ENCODE data around the gene POLR3E. TPM values are rescaled to one million over a fixed set of nuclear protein-coding genes. Genes with fewer than 3 reads are reported as not detected.

Gene POLR3E
- total and polyA plus RNA-seq, 2 donors (not counting 1 experiment from before 2014, with no cell fraction given) = 97.1 to 98.4 TPM

DNA sequence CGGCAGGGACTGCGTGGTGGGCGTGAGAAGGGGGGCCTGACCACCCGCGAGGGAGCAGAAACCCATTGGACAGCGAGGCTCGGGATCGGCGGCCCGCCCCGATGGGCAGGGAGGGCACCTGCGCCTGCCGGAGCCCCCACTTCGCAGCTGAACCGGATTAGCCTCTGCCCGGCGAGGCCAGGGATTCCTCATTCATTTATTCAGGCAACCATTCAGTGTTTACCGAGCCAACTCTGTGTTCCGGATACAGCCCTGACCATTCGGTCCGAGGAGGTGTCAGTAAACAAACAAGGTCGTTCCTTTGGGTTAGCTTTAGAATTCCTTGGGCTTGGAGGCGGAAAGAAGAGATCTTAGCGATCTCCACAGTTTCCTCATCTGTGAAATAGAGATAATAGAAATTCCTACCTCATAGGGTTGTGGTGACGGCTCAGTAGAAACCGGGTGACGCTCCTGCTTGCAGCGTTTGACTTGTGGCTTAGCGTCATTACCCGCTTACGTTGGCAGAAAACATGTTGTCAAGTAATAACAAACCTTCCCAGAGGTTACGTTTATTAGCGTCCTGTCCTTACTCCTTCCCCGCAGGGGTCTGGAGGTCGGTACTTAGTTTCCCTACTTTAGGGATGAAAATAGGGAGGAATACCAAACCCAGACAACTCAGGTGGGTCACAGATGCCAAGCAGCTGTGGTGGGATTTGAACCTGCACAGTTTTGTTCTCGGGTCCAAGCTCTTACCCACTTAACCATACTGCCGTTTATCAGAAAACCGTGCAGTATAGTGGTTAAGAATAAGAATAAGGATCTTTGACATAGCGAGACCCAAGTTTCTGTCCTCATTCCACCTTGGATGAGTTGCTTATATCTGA, 893 bp downstream of the POLR3E start:
- H3K4me3 Mint-ChIP-seq = peak overlapping the region; percentile 91
- CTCF ChIA-PET = interaction anchor here (1.0 to 6.8 kb wide), 11 partner anchors 89 to 296 kb away, joined by 3 to 53 read pairs (median 6); partner anchors contain the start of gene EEF2K
- H3K4me1 Mint-ChIP-seq = peaks cover 42% of the 10 kb centered on the region
- ATAC-seq (ENCODE audit: low read depth) (no peak), DNase-seq (peak; percentile 87)
- Histone ChIP-seq H4K20me1 (ENCODE audit: control insufficient read depth, insufficient read depth, low read length, poor library complexity, severe bottlenecking) (peaks cover 39% of the 10 kb centered on the region), H3K4me1 (ENCODE audit: control insufficient read depth in 2 of 2, insufficient read depth in 2 of 2, low read length in 2 of 2) (peaks cover 18 to 35% of the 10 kb centered on the region in 2 donors), H3K79me2 (ENCODE audit: control insufficient read depth, insufficient read depth, low read length) (peaks cover 43% of the 10 kb centered on the region), H3K27me3 (replicated peaks in 1 of 4; ENCODE audit: control extremely low read depth in 1 of 4, control insufficient read depth in 3 of 4, insufficient read depth in 4 of 4, low read length in 3 of 4) (no peaks in the 10 kb centered on the region), H3K27ac (ENCODE audit: low read length in 2 of 2) (peak overlapping the region; percentile 93 to 94), H3K4me3 (ENCODE audit: control extremely low read depth in 1 of 5, extremely low read depth in 1 of 5, insufficient read depth in 1 of 5, low read depth in 2 of 5, low read length in 4 of 5) (peak overlapping the region; percentile 65 to 97 (median 86)), H3K9ac (ENCODE audit: low read length) (peak overlapping the region; percentile 84), H3K4me2 (replicated peaks; ENCODE audit: low read depth, low read length, poor library complexity, severe bottlenecking) (peak overlapping the region; percentile 83), H3K9me3 (ENCODE audit: control extremely low read depth in 1 of 3, control insufficient read depth in 2 of 3, insufficient read depth in 1 of 3, low read length in 2 of 3) (no peaks in the 10 kb centered on the region), H2AFZ (ENCODE audit: insufficient read depth, low read depth, low read length, poor library complexity, severe bottlenecking) (peak overlapping the region; percentile 80), H3K36me3 (replicated peaks in 1 of 2; ENCODE audit: control extremely low read depth in 1 of 2, control insufficient read depth in 1 of 2, extremely low read depth in 1 of 2, insufficient read depth in 2 of 2, low read length in 1 of 2) (peaks cover 5 to 17% of the 10 kb centered on the region in 2 experiments)
- intact Hi-C loops (cut with micrococcal nuclease) = loop anchor here (1.0 to 5.0 kb wide), 10 partner anchors 76 to 1141 kb away; partner anchors contain the start of genes CDR2, EEF2K, LDAF1 and PDZD9
- TF ChIP-seq, protein P1, sequence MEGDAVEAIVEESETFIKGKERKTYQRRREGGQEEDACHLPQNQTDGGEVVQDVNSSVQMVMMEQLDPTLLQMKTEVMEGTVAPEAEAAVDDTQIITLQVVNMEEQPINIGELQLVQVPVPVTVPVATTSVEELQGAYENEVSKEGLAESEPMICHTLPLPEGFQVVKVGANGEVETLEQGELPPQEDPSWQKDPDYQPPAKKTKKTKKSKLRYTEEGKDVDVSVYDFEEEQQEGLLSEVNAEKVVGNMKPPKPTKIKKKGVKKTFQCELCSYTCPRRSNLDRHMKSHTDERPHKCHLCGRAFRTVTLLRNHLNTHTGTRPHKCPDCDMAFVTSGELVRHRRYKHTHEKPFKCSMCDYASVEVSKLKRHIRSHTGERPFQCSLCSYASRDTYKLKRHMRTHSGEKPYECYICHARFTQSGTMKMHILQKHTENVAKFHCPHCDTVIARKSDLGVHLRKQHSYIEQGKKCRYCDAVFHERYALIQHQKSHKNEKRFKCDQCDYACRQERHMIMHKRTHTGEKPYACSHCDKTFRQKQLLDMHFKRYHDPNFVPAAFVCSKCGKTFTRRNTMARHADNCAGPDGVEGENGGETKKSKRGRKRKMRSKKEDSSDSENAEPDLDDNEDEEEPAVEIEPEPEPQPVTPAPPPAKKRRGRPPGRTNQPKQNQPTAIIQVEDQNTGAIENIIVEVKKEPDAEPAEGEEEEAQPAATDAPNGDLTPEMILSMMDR (IDR thresholded peaks at IDR 0.05) = no peak
- 0% methylated on average over 19 of the region's 39 CpGs for WGBS (ENCODE audit: insufficient coverage)
- POLR2A ChIA-PET = interaction anchor here (1.0 to 2.3 kb wide), 3 partner anchors 106 to 345 kb away, joined by 3 to 15 read pairs (median 4); partner anchors contain the start of gene UQCRC2
- peak overlapping the region; percentile 99 for H3K27ac Mint-ChIP-seq
- H3K9me3 Mint-ChIP-seq (ENCODE audit: insufficient read depth) = no peaks in the 10 kb centered on the region
- H3K27me3 Mint-ChIP-seq = no peaks in the 10 kb centered on the region

DNA sequence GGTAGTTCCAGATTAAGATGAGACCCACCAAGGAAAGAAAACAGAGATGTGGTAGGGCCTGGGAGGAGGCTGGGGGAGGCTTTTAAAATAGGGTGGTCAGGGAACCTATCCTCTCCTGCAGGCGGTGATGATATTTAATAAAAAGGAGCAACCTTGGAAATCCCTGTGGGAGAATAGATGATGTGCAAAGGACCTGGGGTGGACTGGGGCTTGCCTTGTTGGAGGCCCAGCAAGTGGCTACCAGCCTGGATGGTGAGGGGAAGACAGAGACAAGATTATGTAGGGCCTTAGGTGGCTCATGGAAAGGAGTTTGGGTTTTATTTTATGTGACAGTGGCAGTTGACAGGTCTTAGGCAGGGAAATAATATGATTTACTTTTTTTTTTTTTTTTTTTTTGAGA, 1.8 kb downstream of the POLR3E start:
- ChIA-PET POLR2A (interaction anchor here (0.5 to 1.0 kb wide), 3 partner anchors 100 to 712 kb away, joined by 4 to 9 read pairs (median 4); no protein-coding TSS in a partner anchor), CTCF (interaction anchor here (1.0 to 6.8 kb wide), 6 partner anchors 94 to 297 kb away, joined by 3 to 53 read pairs (median 16); partner anchors contain the start of gene EEF2K)
- Histone ChIP-seq H3K27me3 (replicated peaks in 1 of 4; ENCODE audit: control extremely low read depth in 1 of 4, control insufficient read depth in 3 of 4, insufficient read depth in 4 of 4, low read length in 3 of 4) (no peaks in the 10 kb centered on the region), H3K4me2 (replicated peaks; ENCODE audit: low read depth, low read length, poor library complexity, severe bottlenecking) (peak overlapping the region; percentile 83), H3K9ac (ENCODE audit: low read length) (no peak overlapping the region), H4K20me1 (ENCODE audit: control insufficient read depth, insufficient read depth, low read length, poor library complexity, severe bottlenecking) (peaks cover 46% of the 10 kb centered on the region), H3K9me3 (ENCODE audit: control extremely low read depth in 1 of 3, control insufficient read depth in 2 of 3, insufficient read depth in 1 of 3, low read length in 2 of 3) (no peaks in the 10 kb centered on the region), H3K4me1 (ENCODE audit: control insufficient read depth in 2 of 2, insufficient read depth in 2 of 2, low read length in 2 of 2) (peaks cover 18 to 35% of the 10 kb centered on the region in 2 donors), H3K36me3 (replicated peaks in 1 of 2; ENCODE audit: control extremely low read depth in 1 of 2, control insufficient read depth in 1 of 2, extremely low read depth in 1 of 2, insufficient read depth in 2 of 2, low read length in 1 of 2) (peaks cover 7 to 23% of the 10 kb centered on the region in 2 experiments), H2AFZ (ENCODE audit: insufficient read depth, low read depth, low read length, poor library complexity, severe bottlenecking) (no peak overlapping the region), H3K27ac (ENCODE audit: low read length in 2 of 2) (peak overlapping the region; percentile 93 to 94), H3K79me2 (ENCODE audit: control insufficient read depth, insufficient read depth, low read length) (peaks cover 52% of the 10 kb centered on the region), H3K4me3 (ENCODE audit: control extremely low read depth in 1 of 5, extremely low read depth in 1 of 5, insufficient read depth in 1 of 5, low read depth in 2 of 5, low read length in 4 of 5) (no peak overlapping the region)
- no peak for TF ChIP-seq EZH2 (IDR thresholded peaks at IDR 0.05; ENCODE audit: borderline replicate concordance, insufficient read depth, low read depth, low read length, poor library complexity, severe bottlenecking)
- TF ChIP-seq, protein P1 (IDR thresholded peaks at IDR 0.05) = no peak
- H3K9me3 Mint-ChIP-seq (ENCODE audit: insufficient read depth) = no peaks in the 10 kb centered on the region
- ATAC-seq (ENCODE audit: low read depth) (no peak), DNase-seq (no peak)
- intact Hi-C loops (cut with micrococcal nuclease) = loop anchor here (5.0 kb wide), 2 partner anchors 642 to 1142 kb away; partner anchors contain the start of gene LDAF1
- H3K27me3 Mint-ChIP-seq = no peaks in the 10 kb centered on the region
- peak overlapping the region; percentile 67 for H3K4me3 Mint-ChIP-seq
- WGBS (ENCODE audit: insufficient coverage) = 100% methylated on average over 1 of the region's 1 CpG
- peaks cover 43% of the 10 kb centered on the region for H3K4me1 Mint-ChIP-seq
- H3K27ac Mint-ChIP-seq = peak overlapping the region; percentile 69

All from B cell (primary cell).